Liver (tissue), 9 donors: Measurements from ENCODE around the gene COP1. TPM values are rescaled to one million over a fixed set of nuclear protein-coding genes. Genes with fewer than 3 reads are reported as not detected.

Experiments used
- DNase-seq: peaks from one replicate; pipeline ENCODE4 v3.0.0-alpha.2; 2017; ENCODE audit warnings: low spot score
- H3K27ac ChIP-seq, 2 donors: one replicate each; pipeline ENCODE4 v1.7.0; 2013; ENCODE audit warnings: inconsistent platforms in 2 of 2, low read length in 2 of 2, control low read depth in 1 of 2, low read depth in 1 of 2, mild to moderate bottlenecking in 1 of 2
- H3K27me3 ChIP-seq, 4 donors: one replicate each; pipeline versions ENCODE4 v1.6.1 to v1.7.0; 2013; ENCODE audit warnings: low read length in 3 of 4, inconsistent platforms in 1 of 4, mild to moderate bottlenecking in 1 of 4, moderate library complexity in 1 of 4; ENCODE audit not compliant: control insufficient read depth in 4 of 4, insufficient read depth in 4 of 4
- H3K36me3 ChIP-seq, 4 donors: one replicate each; pipeline versions ENCODE4 v1.6.1 to v1.7.0; 2013; ENCODE audit warnings: low read length in 3 of 4, mild to moderate bottlenecking in 3 of 4, low read depth in 1 of 4, moderate library complexity in 1 of 4; ENCODE audit not compliant: control insufficient read depth in 4 of 4, insufficient read depth in 3 of 4
- H3K4me1 ChIP-seq, 4 donors: one replicate each; pipeline versions ENCODE4 v1.6.1 to v1.7.0; 2013; ENCODE audit warnings: low read length in 3 of 4, mild to moderate bottlenecking in 3 of 4, moderate library complexity in 1 of 4; ENCODE audit not compliant: control insufficient read depth in 4 of 4, insufficient read depth in 4 of 4
- H3K4me3 ChIP-seq, 3 donors: one replicate each; pipeline versions ENCODE4 v1.6.1 to v1.7.0; 2013; ENCODE audit warnings: low read length in 3 of 3, control low read depth in 1 of 3, low read depth in 1 of 3, mild to moderate bottlenecking in 1 of 3
- H3K9ac ChIP-seq, 2 donors: one replicate each; pipeline ENCODE4 v1.7.0; 2013; ENCODE audit warnings: low read length in 2 of 2, mild to moderate bottlenecking in 2 of 2, moderate library complexity in 2 of 2, control low read depth in 1 of 2, low read depth in 1 of 2
- H3K9me3 ChIP-seq, 4 donors: one replicate each; pipeline versions ENCODE4 v1.6.1 to v1.7.0; 2013; ENCODE audit warnings: low read length in 3 of 4; ENCODE audit not compliant: control insufficient read depth in 4 of 4
- EGR1 ChIP-seq, 2 donors: IDR thresholded peaks; 2 replicates each; pipeline ENCODE4 v1.6.1; 2016 to 2018; ENCODE audit warnings: antibody characterized with exemption in 2 of 2, low read depth in 2 of 2
- FOXA1 ChIP-seq: IDR thresholded peaks from 2 replicates; pipeline ENCODE4 v1.6.1; 2016; ENCODE audit warnings: antibody characterized with exemption
- FOXA2 ChIP-seq: IDR thresholded peaks from 2 replicates; pipeline ENCODE4 v1.6.1; 2016; ENCODE audit warnings: antibody characterized with exemption
- GABPA ChIP-seq, 2 donors: IDR thresholded peaks in 1 of 2; conservative IDR thresholded peaks in 1 of 2; 2 replicates each; pipeline ENCODE4 v1.6.1; 2016; ENCODE audit warnings: antibody characterized with exemption in 2 of 2, mild to moderate bottlenecking in 1 of 2, moderate library complexity in 1 of 2
- HNF4A ChIP-seq, 2 donors: conservative IDR thresholded peaks; 2 replicates each; pipeline ENCODE4 v1.6.1; 2016; ENCODE audit warnings: antibody characterized with exemption in 2 of 2, mild to moderate bottlenecking in 2 of 2
- HNF4G ChIP-seq: IDR thresholded peaks from 2 replicates; pipeline ENCODE4 v1.6.1; 2016; ENCODE audit warnings: antibody characterized with exemption
- JUND ChIP-seq, 2 donors: IDR thresholded peaks; 2 replicates each; pipeline ENCODE4 v1.6.1; 2016; ENCODE audit warnings: antibody characterized with exemption in 2 of 2
- NR2F2 ChIP-seq: IDR thresholded peaks from 2 replicates; pipeline ENCODE4 v1.6.1; 2016; ENCODE audit warnings: antibody characterized with exemption
- RAD21 ChIP-seq, 2 donors: IDR thresholded peaks; 2 replicates each; pipeline ENCODE4 v1.6.1; 2016; ENCODE audit warnings: antibody characterized with exemption in 2 of 2, mild to moderate bottlenecking in 2 of 2
- RXRA ChIP-seq, 2 donors: IDR thresholded peaks; 2 replicates each; pipeline ENCODE4 v1.6.1; 2017 to 2018; ENCODE audit warnings: antibody characterized with exemption in 2 of 2, mild to moderate bottlenecking in 1 of 2
- SP1 ChIP-seq: IDR thresholded peaks from 2 replicates; pipeline ENCODE4 v1.6.1; 2018; ENCODE audit warnings: antibody characterized with exemption, mild to moderate bottlenecking
- TAF1 ChIP-seq: conservative IDR thresholded peaks from 2 replicates; pipeline ENCODE4 v1.6.1; 2016; ENCODE audit warnings: antibody characterized with exemption, mild to moderate bottlenecking
- YY1 ChIP-seq: IDR thresholded peaks from 2 replicates; pipeline ENCODE4 v1.6.1; 2016; ENCODE audit warnings: antibody characterized with exemption, mild to moderate bottlenecking
- WGBS: extraction: QIAGEN DNeasy Blood & Tissue Kit; methylation state at CpG from one replicate; pipeline ENCODE4 v1.1.7; 2013; 5-methylcytosine and 5-hydroxymethylcytosine counted together
- polyA plus RNA-seq, 2 donors: library from polyadenylated mRNA; stranded (reverse) in 1 of 2; unstranded in 1 of 2; fragments of 200-250 nt in 1 of 2; fragments of >200 nt in 1 of 2; fragmentation: Nextera tagmentation in 1 of 2; extraction: Ambion mirVana in 1 of 2; gene quantifications; one replicate each; pipeline versions ENCODE4 v1.2.1 to v1.2.3, GENCODE V29; 2013 to 2015
- total RNA-seq, 2 donors: library from RNA; depleted of rRNA; stranded (reverse); fragments of >200 nt; gene quantifications; one replicate each; pipeline ENCODE4 v1.2.3, GENCODE V29; 2014
- TF ChIP-seq, protein P1 (sequence below): IDR thresholded peaks from 2 replicates; pipeline ENCODE4 v1.6.1; 2016; ENCODE audit warnings: antibody characterized with exemption
- TF ChIP-seq, protein P2 (sequence below): fragments of 150-350 bp; IDR thresholded peaks from 2 replicates; pipeline ENCODE4 v1.5.1; 2017; ENCODE audit warnings: improper control_type of control experiment, low read depth, low read length; ENCODE audit not compliant: missing input control
- TF ChIP-seq, protein P3 (sequence below): IDR thresholded peaks from 2 replicates; pipeline ENCODE4 v1.6.1; 2016; ENCODE audit warnings: antibody characterized with exemption, mild to moderate bottlenecking
- TF ChIP-seq, protein P4 (sequence below): IDR thresholded peaks from 2 replicates; pipeline ENCODE4 v1.6.1; 2016; ENCODE audit warnings: antibody characterized with exemption
- TF ChIP-seq, protein P5 (sequence below): IDR thresholded peaks from 2 replicates; pipeline ENCODE4 v1.6.1; 2016; ENCODE audit warnings: antibody characterized with exemption
- donor health status: healthy.
- donor health status: healthy.
- donor health status: healthy.
- donor health status: healthy.
- donor health status: healthy.

Gene COP1
- total and polyA plus RNA-seq, 4 donors = 14.7 to 35.7 (median 22.5) TPM

DNA sequence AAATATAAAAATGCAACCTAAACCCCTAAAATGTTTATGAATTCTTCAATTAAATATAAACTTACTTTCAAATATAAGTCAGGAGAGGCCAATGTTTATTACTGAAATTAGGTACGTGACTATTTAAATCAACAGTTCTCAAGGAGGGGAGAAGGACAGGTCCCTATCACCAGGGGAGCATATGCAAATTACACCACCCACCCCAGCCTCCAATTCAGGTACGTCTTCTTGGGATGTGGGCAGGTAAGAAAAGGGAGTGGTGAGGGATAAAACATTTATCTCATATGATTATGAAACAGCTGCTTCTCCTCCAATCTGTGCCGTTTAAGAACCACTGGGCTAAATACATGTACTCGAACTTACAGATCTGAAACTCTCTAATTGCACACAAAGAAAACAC, 3.4 kb downstream of the COP1 start:
- no peak overlapping the region for H3K9ac ChIP-seq
- H3K36me3 ChIP-seq = no peaks in the 10 kb centered on the region
- WGBS = 79% methylated on average over 4 of the region's 4 CpGs
- H3K4me1 ChIP-seq = peaks cover 9 to 26% (median 21%) of the 10 kb centered on the region in 4 donors
- DNase-seq = no peak
- H3K4me3 ChIP-seq = no peak overlapping the region
- no peaks in the 10 kb centered on the region for H3K9me3 ChIP-seq
- TF ChIP-seq SP1 = no peak
- H3K27ac ChIP-seq = no peak overlapping the region
- no peaks in the 10 kb centered on the region for H3K27me3 ChIP-seq

DNA sequence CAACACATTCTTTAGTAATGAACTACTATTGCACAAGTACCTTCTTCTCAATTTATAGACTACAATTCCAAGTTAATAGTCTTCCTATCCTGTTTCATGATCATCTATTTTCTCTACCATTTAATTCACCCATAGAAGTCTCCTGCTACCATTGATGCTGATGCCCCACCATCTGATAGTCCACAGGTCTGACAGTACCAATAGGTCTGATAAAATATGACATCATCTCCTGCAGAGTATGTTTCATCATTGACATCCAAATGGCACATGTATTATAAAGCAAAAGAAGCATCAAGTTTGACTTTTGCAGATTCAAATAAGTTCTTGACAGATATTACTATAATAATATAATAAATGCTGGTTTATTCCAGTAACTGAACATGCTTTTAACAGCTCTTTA, 5.5 kb downstream of the COP1 start:
- Histone ChIP-seq H3K4me1 (peaks cover 6 to 19% (median 17%) of the 10 kb centered on the region in 4 donors), H3K9me3 (no peaks in the 10 kb centered on the region), H3K4me3 (no peak overlapping the region), H3K36me3 (no peaks in the 10 kb centered on the region), H3K27me3 (no peaks in the 10 kb centered on the region), H3K27ac (no peak overlapping the region), H3K9ac (no peak overlapping the region)
- TF ChIP-seq NR2F2 (no peak), FOXA2 (no peak), RXRA (IDR thresholded peaks at IDR 0.05) (no peak), SP1 (no peak), RAD21 (IDR thresholded peaks at IDR 0.05) (no peak), EGR1 (IDR thresholded peaks at IDR 0.05; ENCODE audit: low read depth in 2 of 2) (no peak), HNF4G (no peak), HNF4A (conservative IDR thresholded peaks at IDR 0.05) (no peak), JUND (IDR thresholded peaks at IDR 0.05) (no peak), GABPA (IDR thresholded peaks at IDR 0.05 in 1 of 2, conservative IDR thresholded peaks at IDR 0.05 in 1 of 2) (no peak), FOXA1 (no peak), TAF1 (no peak), YY1 (no peak)
- TF ChIP-seq, protein P1, sequence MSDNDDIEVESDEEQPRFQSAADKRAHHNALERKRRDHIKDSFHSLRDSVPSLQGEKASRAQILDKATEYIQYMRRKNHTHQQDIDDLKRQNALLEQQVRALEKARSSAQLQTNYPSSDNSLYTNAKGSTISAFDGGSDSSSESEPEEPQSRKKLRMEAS = no peak
- TF ChIP-seq, protein P2, sequence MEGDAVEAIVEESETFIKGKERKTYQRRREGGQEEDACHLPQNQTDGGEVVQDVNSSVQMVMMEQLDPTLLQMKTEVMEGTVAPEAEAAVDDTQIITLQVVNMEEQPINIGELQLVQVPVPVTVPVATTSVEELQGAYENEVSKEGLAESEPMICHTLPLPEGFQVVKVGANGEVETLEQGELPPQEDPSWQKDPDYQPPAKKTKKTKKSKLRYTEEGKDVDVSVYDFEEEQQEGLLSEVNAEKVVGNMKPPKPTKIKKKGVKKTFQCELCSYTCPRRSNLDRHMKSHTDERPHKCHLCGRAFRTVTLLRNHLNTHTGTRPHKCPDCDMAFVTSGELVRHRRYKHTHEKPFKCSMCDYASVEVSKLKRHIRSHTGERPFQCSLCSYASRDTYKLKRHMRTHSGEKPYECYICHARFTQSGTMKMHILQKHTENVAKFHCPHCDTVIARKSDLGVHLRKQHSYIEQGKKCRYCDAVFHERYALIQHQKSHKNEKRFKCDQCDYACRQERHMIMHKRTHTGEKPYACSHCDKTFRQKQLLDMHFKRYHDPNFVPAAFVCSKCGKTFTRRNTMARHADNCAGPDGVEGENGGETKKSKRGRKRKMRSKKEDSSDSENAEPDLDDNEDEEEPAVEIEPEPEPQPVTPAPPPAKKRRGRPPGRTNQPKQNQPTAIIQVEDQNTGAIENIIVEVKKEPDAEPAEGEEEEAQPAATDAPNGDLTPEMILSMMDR = no peak
- TF ChIP-seq, protein P3, sequence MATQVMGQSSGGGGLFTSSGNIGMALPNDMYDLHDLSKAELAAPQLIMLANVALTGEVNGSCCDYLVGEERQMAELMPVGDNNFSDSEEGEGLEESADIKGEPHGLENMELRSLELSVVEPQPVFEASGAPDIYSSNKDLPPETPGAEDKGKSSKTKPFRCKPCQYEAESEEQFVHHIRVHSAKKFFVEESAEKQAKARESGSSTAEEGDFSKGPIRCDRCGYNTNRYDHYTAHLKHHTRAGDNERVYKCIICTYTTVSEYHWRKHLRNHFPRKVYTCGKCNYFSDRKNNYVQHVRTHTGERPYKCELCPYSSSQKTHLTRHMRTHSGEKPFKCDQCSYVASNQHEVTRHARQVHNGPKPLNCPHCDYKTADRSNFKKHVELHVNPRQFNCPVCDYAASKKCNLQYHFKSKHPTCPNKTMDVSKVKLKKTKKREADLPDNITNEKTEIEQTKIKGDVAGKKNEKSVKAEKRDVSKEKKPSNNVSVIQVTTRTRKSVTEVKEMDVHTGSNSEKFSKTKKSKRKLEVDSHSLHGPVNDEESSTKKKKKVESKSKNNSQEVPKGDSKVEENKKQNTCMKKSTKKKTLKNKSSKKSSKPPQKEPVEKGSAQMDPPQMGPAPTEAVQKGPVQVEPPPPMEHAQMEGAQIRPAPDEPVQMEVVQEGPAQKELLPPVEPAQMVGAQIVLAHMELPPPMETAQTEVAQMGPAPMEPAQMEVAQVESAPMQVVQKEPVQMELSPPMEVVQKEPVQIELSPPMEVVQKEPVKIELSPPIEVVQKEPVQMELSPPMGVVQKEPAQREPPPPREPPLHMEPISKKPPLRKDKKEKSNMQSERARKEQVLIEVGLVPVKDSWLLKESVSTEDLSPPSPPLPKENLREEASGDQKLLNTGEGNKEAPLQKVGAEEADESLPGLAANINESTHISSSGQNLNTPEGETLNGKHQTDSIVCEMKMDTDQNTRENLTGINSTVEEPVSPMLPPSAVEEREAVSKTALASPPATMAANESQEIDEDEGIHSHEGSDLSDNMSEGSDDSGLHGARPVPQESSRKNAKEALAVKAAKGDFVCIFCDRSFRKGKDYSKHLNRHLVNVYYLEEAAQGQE = no peak
- TF ChIP-seq, protein P4, sequence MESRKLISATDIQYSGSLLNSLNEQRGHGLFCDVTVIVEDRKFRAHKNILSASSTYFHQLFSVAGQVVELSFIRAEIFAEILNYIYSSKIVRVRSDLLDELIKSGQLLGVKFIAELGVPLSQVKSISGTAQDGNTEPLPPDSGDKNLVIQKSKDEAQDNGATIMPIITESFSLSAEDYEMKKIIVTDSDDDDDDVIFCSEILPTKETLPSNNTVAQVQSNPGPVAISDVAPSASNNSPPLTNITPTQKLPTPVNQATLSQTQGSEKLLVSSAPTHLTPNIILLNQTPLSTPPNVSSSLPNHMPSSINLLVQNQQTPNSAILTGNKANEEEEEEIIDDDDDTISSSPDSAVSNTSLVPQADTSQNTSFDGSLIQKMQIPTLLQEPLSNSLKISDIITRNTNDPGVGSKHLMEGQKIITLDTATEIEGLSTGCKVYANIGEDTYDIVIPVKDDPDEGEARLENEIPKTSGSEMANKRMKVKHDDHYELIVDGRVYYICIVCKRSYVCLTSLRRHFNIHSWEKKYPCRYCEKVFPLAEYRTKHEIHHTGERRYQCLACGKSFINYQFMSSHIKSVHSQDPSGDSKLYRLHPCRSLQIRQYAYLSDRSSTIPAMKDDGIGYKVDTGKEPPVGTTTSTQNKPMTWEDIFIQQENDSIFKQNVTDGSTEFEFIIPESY = no peak
- TF ChIP-seq, protein P5, sequence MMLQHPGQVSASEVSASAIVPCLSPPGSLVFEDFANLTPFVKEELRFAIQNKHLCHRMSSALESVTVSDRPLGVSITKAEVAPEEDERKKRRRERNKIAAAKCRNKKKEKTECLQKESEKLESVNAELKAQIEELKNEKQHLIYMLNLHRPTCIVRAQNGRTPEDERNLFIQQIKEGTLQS = no peak
- DNase-seq = no peak
